ENCODE data around the gene MRI1.

- TF ChIP-seq ETV6 (conservative IDR thresholded peaks at IDR 0.05 in 1 of 2, IDR thresholded peaks at IDR 0.05 in 1 of 2; ENCODE audit: borderline replicate concordance in 1 of 2, low read depth in 1 of 2) = no peak
- TF ChIP-seq CHD4 (IDR thresholded peaks at IDR 0.05) = no peak
- TF ChIP-seq ZSCAN29 (IDR thresholded peaks at IDR 0.05) = no peak
- no peak for TF ChIP-seq FOXM1 (IDR thresholded peaks at IDR 0.05; ENCODE audit: low read depth, low read length)
- TF ChIP-seq MXI1 (IDR thresholded peaks at IDR 0.05; ENCODE audit: low read depth, low read length) = no peak
- no peak for TF ChIP-seq CBX3 (IDR thresholded peaks at IDR 0.05; ENCODE audit: borderline replicate concordance, low read depth)
- no peak for TF ChIP-seq RELA (IDR thresholded peaks at IDR 0.05; ENCODE audit: borderline replicate concordance, partially characterized antibody)
- TF ChIP-seq CTCF (IDR thresholded peaks at IDR 0.05 in 2 of 3, conservative IDR thresholded peaks at IDR 0.05 in 1 of 3; ENCODE audit: control insufficient read depth in 2 of 3, extremely low read depth in 1 of 3, insufficient read depth in 1 of 3, low read depth in 3 of 3, low read length in 3 of 3) = peak in 1 of 3 experiments; percentile 6; a peak in 1 of 6 replicates
- TF ChIP-seq SMC3 (IDR thresholded peaks at IDR 0.05; ENCODE audit: borderline replicate concordance, low read length) = no peak
- no peak for TF ChIP-seq POLR2A (IDR thresholded peaks at IDR 0.05; ENCODE audit: low read depth, low read length)
- TF ChIP-seq YY1 (IDR thresholded peaks at IDR 0.05; ENCODE audit: low read depth, low read length) = no peak
- no peak for TF ChIP-seq BCLAF1 (IDR thresholded peaks at IDR 0.05)
- TF ChIP-seq ELK1 (IDR thresholded peaks at IDR 0.05; ENCODE audit: low read depth, low read length) = no peak
Observed at GRCh38 chr19:13761423-13761822, 2.9 kb upstream of the MRI1 start.
